ENCODE data around the gene HCFC1.

HCFC1 gene

DNA sequence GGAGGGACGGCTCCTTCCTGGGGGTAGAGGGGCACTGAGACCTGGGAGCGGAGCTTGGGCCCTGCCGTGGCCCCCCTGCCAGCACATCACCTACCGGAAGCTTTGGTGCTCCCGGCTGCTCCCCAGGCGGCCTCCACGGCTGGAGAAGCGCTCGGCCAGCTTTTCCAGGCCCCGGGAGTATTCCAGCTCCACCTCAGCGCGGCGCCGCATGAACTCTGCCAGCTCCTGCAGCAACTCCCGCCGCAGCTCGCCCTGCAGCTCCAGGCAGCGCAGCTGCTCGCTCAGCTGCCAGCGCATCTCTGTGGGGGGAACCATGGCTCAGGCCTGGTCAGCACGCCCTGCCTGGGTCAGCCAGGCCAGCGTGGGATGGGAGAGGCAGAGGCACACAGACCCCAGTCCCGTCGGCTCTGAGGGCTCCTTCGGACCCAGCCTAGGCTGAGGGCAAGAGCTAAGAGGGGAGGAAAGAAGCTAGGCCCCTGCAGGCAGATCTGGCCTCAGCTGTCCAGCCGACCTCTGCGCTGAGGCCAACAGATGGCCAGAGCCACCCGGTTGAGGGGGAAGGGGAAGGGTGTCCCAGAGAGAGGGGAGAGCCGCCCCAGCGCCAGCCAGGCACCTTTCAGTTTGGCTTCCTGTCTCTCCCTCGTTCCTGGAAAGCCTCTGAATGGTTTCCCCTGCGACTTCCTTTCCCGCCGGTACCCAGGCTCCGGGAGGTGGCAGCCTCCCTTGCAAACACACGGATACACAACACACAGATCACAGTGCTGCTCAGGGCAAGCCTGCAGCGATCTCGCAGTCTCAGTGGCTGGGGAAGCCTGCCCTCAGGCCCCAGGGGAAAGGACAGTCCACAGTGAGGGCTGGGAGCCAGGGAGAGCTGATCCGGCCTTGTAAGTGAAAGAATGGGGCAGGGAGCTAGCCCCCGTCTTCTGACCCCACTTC is 49.8 kb downstream of the HCFC1 start:
- DNase-seq: peak; percentile 29

GRCh38 chrX:153921070-153921469 is 50.5 kb downstream of the HCFC1 start:
- DNase-seq: no peak

DNA sequence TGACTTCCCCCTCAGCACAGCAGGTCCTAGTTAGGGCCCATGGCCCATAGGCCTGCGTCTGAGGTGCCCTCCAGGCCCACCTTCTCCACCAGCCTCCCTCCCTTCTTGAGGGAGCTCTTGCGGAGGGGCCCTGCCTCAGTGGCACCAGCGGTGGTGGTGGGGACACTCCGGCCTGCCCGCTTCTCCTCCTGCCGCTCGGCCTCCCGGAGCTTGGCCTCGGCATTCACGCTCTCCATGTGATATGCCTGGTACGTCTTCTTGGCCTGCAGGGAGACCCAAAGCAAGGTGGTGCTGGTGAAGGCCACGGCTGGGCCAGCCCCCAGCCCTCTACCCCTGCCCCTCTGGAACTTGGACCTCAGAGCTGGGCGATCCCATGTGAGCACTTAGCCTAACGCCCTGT is 51.1 kb downstream of the HCFC1 start:
- DNase-seq: no peak

DNA sequence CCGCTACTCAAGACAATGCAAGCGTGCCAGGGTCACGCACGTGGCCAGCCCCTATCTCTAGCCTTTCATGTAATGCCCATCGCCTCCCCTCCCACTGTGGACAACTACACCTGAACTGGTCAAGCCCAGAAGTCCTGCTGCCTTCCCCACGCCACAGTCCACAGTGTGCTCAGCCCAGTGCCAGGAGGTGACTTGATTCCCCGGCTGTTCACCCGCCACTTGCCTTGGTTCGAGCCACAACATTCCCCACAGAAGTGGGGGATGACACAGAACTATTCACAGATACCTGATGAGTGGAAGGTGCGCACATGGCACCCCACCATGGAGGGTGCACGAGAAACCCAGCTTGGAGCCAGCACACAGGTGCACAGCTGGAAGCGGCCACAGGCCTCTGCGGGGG is 52.3 kb downstream of the HCFC1 start:
- DNase-seq: no peak

DNA sequence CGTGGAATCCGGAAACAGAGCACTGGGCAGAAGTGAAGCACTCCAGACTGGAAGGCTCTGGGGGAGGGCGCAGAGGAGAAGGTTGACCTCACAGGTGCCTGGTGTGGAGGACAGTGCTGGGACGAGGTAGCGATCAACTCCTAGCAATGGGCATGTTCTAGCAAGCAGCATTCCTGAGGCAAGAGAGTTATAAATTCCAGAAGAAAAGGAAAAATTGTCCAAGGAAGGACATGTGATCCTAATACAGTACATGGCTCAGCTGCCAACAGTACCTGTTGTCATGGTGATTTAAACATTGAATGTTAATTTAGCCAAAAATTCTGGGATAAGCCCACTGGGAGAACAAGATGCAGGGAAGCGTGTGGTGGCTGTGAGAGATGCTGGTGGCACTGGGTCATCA is 53.7 kb downstream of the HCFC1 start:
- DNase-seq: no peak

GRCh38 chrX:153913701-153914100 is 57.9 kb downstream of the HCFC1 start:
- DNase-seq: no peak

GRCh38 chrX:153913211-153913610 is 58.4 kb downstream of the HCFC1 start:
- no peak for DNase-seq

GRCh38 chrX:153911798-153912197 is 59.8 kb downstream of the HCFC1 start:
- DNase-seq: no peak

DNA sequence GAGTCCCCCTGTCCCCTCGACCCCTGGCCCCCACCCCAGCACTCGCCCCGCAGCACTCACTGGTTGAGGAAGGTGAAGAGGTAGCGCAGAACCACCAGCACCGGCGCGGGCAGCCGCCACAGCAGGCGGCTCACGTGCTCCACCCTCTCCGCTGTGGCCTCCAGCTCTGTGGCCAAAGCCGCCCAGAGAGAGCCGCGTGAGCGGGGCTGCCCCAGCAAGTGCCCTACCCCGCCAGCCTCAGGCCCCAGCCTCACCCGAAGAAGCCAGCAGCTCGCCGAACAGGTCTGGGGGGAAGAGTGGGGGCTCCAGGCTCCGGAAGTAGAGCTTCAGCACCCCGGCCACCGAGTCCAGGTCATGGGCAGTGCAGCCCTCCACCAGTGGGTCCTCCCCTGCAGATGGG is 61.2 kb downstream of the HCFC1 start:
- DNase-seq: no peak

- DNase-seq: no peak
Observed at GRCh38 chrX:153909980-153910360, 61.6 kb downstream of the HCFC1 start.

- no peak for DNase-seq
Observed at GRCh38 chrX:153909024-153909979, 62.3 kb downstream of the HCFC1 start.

GRCh38 chrX:153908219-153908860 is 63.3 kb downstream of the HCFC1 start:
- no peak for DNase-seq

GRCh38 chrX:153907456-153907855 is 64.2 kb downstream of the HCFC1 start:
- no peak for DNase-seq

DNA sequence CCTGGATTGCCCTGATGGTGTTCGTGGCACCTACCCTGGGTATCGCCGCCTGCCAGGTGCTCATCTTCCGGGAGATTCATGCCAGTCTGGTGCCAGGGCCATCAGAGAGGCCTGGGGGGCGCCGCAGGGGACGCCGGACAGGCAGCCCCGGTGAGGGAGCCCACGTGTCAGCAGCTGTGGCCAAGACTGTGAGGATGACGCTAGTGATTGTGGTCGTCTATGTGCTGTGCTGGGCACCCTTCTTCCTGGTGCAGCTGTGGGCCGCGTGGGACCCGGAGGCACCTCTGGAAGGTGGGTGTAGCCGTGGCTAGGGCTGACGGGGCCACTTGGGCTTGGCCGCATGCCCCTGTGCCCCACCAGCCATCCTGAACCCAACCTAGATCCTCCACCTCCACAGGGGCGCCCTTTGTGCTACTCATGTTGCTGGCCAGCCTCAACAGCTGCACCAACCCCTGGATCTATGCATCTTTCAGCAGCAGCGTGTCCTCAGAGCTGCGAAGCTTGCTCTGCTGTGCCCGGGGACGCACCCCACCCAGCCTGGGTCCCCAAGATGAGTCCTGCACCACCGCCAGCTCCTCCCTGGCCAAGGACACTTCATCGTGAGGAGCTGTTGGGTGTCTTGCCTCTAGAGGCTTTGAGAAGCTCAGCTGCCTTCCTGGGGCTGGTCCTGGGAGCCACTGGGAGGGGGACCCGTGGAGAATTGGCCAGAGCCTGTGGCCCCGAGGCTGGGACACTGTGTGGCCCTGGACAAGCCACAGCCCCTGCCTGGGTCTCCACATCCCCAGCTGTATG is 65.3 kb downstream of the HCFC1 start:
- no peak for DNase-seq

GRCh38 chrX:153905481-153906095 is 66.0 kb downstream of the HCFC1 start:
- DNase-seq: peak; percentile 48

DNA sequence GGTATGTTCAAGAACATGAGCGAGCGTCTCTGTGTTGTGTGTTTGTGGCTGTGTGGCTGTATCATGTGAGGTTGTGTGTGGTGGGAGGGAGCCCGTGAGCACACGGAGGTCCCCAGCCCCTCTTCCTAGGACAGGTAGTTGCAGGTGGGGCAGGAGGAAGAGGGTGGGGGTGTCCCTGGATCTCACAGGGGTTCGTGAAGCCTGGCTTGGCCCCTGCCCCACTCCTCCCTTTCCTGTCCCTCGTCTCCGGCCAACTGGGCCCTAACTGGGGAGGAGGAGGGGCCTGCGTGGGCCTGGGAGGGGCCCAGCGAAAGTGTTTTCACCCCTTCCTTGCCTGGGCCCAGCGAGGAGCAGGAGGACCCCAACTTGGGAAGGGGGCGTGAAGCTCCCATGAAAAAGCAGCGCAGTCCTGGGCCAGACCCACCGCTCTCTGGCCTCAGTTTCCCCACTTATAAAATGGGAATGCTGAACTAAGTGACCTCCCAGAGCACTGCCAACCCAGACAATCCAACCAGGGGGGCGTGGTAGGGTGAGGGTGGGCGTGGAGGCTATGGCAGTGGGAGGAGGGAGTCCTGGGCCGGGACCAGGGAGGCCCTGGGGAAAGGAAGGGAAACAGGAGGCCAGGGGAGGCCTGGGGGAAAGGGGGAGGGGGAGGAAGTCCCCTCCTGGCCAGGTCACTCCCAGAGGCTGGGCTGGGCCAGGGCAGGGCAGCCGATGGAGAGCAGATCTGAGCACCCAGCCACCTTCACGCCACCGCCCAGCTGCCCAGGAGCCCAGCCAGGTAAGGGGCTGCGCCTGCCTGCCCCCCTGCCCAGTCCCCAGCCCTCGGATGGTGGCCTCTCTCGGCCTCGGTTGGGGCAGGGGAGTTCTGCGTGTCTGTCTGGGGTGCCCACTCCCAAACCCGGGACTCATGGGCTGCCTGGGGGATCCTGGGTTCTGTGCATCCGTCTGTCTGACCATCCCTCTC is 67.3 kb downstream of the HCFC1 start, which contains the start of gene AVPR2:
Gene AVPR2 (plus strand): TSS at position 683 of the 967 bp plus-strand sequence. CDS start 473 bp downstream, outside the sequence.
- no peak for DNase-seq

GRCh38 chrX:153903238-153903980 is 68.2 kb downstream of the HCFC1 start:
- DNase-seq: no peak

DNA sequence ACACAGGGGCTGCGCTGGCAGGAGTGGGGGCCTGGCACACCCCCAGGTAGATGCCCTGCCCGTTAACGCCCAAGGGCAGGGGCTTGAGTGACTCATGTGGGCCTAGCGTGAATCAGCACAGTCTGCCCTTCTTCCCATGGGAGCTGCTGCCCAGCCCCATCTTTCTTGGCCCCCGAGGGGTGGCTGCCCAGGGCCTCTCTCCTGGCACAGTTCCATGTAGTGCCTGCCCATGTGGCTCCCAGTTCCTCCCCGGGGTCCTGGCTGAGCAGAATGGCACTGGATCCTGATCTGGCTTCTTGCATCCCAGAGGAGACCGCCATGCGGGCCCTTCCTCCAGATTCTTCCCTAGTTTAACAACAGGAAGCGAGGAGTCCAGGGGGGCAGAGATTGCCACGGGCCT is 69.2 kb downstream of the HCFC1 start:
- peak; percentile 58 for DNase-seq

- DNase-seq: no peak
Observed at GRCh38 chrX:153901753-153902140, 69.9 kb downstream of the HCFC1 start.

Data from DMS 273 treated with DMSO at 0.1 percent for 48 hours (cell line).